Esophagus squamous epithelium (tissue), 5 donors: Measurements from ENCODE around the gene PLEKHH2. TPM values are rescaled to one million over a fixed set of nuclear protein-coding genes. Genes with fewer than 3 reads are reported as not detected.

Experiments used
- DNase-seq: peaks from one replicate; lab custom pipeline; 2025; lab: John Stamatoyannopoulos, UW
- H3K27ac ChIP-seq, 4 donors: fragments of 200-600 bp; sonication (generic); one replicate each; pipeline ENCODE4 v1.5.1; 2016 to 2019; ENCODE audit warnings: mild to moderate bottlenecking in 1 of 4
- H3K27me3 ChIP-seq, 4 donors: fragments of 200-600 bp; sonication (generic); 1 replicate in 3 of 4; 2 replicates in 1 of 4; pipeline versions ENCODE4 v1.5.1 to v1.6.0; 2017 to 2021; ENCODE audit warnings: antibody characterized with exemption in 1 of 4
- H3K36me3 ChIP-seq, 3 donors: fragments of 200-600 bp; sonication (generic); one replicate each; pipeline ENCODE4 v1.5.1; 2016 to 2019
- H3K4me1 ChIP-seq, 3 donors: fragments of 200-600 bp; sonication (generic); one replicate each; pipeline ENCODE4 v1.5.1; 2017 to 2019
- H3K4me3 ChIP-seq, 4 donors: fragments of 200-600 bp; sonication (generic); 1 replicate in 3 of 4; 2 replicates in 1 of 4; pipeline ENCODE4 v1.5.1; 2016 to 2019; ENCODE audit warnings: mild to moderate bottlenecking in 2 of 4, moderate library complexity in 1 of 4
- H3K9me3 ChIP-seq, 3 donors: fragments of 200-600 bp; sonication (generic); one replicate each; pipeline ENCODE4 v1.5.1; 2016 to 2019
- POLR2A ChIP-seq, 4 donors: fragments of 450-650 bp; IDR thresholded peaks; one replicate each; pipeline ENCODE4 v1.6.1; 2017; ENCODE audit warnings: antibody characterized with exemption in 4 of 4, mild to moderate bottlenecking in 4 of 4, moderate library complexity in 3 of 4
- WGBS, 2 donors: methylation state at CpG; one replicate each; pipeline ENCODE4 v1.1.5; 2018; 5-methylcytosine and 5-hydroxymethylcytosine counted together
- intact Hi-C: fragments of 100-400 bp; cut with DNase I; formaldehyde crosslinking; loops from one replicate; pipeline ENCODE4 v1.15.0; 2022
- total RNA-seq, 4 donors: library from RNA; depleted of rRNA; stranded (reverse); fragments of >200 nt; gene quantifications; one replicate each; pipeline ENCODE4 v1.1.0, GENCODE V29; 2016
- TF ChIP-seq, protein P1 (sequence below), 6 experiments: fragments of 450-650 bp in 4 of 6; fragments of 200-600 bp in 2 of 6; sonication (generic) in 2 of 6; IDR thresholded peaks; one replicate each; pipeline ENCODE4 v1.5.1; 2016 to 2019; ENCODE audit warnings: antibody characterized with exemption in 6 of 6, mild to moderate bottlenecking in 4 of 6, moderate library complexity in 4 of 6
- donor health status: DM: yes; HTN: yes; CAD: no.

PLEKHH2 gene
- total RNA-seq, 4 donors from 2014 or later, result 1.7 to 25.7 (median 8.3) TPM

DNA sequence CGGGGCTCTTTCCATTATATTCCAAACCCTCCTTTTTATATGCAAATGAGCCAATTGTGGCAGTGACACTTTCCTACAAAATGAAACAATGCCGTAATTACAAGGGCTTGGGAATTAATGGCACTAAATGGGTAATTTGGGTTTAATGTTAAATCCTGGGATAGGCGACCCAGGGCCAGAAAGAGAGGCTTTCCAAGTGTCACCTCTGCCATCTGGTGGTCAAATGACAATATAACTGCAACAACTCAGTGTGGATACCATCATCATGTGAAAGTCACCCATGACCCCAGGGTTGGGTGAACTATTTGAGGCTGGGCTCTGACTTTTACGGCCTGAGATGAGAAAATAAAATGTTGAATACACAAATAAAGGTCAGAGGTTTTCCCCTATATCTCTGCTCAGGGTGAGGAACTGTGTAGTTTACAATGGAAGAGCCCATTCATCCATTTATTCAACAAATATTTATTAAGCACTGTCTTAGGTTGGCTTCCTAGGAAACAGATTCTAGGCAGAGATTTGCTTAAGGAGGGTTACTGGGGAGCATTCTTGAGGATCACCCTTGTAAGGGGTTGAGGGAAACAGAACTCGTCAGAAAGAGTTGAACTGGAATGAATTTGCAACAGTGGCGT lies 27.7 kb upstream of the PLEKHH2 start:
- H3K27ac ChIP-seq, result no peak overlapping the region
- H3K9me3 ChIP-seq, result no peaks in the 10 kb centered on the region
- DNase-seq, result no peak
- no peaks in the 10 kb centered on the region for H3K36me3 ChIP-seq
- H3K4me3 ChIP-seq, result no peak overlapping the region
- H3K4me1 ChIP-seq, result peaks cover 0 to 11% (median 0%) of the 10 kb centered on the region in 3 donors
- TF ChIP-seq POLR2A (IDR thresholded peaks at IDR 0.05), result no peak
- TF ChIP-seq, protein P1, sequence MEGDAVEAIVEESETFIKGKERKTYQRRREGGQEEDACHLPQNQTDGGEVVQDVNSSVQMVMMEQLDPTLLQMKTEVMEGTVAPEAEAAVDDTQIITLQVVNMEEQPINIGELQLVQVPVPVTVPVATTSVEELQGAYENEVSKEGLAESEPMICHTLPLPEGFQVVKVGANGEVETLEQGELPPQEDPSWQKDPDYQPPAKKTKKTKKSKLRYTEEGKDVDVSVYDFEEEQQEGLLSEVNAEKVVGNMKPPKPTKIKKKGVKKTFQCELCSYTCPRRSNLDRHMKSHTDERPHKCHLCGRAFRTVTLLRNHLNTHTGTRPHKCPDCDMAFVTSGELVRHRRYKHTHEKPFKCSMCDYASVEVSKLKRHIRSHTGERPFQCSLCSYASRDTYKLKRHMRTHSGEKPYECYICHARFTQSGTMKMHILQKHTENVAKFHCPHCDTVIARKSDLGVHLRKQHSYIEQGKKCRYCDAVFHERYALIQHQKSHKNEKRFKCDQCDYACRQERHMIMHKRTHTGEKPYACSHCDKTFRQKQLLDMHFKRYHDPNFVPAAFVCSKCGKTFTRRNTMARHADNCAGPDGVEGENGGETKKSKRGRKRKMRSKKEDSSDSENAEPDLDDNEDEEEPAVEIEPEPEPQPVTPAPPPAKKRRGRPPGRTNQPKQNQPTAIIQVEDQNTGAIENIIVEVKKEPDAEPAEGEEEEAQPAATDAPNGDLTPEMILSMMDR (IDR thresholded peaks at IDR 0.05), result peak; percentile 39 to 70 (median 67)
- no peaks in the 10 kb centered on the region for H3K27me3 ChIP-seq
- 42 to 49% methylated on average over 6 of the region's 6 CpGs for WGBS, 2 donors
- intact Hi-C loops, result no loop called here

GRCh38 chr2:43610361-43610760 lies 26.7 kb upstream of the PLEKHH2 start:
- 86 to 92% methylated on average over 4 of the region's 4 CpGs for WGBS, 2 donors
- Histone ChIP-seq H3K9me3 (no peaks in the 10 kb centered on the region), H3K4me3 (no peak overlapping the region), H3K36me3 (no peaks in the 10 kb centered on the region), H3K4me1 (peaks cover 0 to 11% (median 0%) of the 10 kb centered on the region in 3 donors), H3K27me3 (no peaks in the 10 kb centered on the region), H3K27ac (no peak overlapping the region)
- intact Hi-C loops, result no loop called here
- no peak for DNase-seq
- no peak for TF ChIP-seq POLR2A (IDR thresholded peaks at IDR 0.05)
- TF ChIP-seq, protein P1 (IDR thresholded peaks at IDR 0.05), result no peak

DNA sequence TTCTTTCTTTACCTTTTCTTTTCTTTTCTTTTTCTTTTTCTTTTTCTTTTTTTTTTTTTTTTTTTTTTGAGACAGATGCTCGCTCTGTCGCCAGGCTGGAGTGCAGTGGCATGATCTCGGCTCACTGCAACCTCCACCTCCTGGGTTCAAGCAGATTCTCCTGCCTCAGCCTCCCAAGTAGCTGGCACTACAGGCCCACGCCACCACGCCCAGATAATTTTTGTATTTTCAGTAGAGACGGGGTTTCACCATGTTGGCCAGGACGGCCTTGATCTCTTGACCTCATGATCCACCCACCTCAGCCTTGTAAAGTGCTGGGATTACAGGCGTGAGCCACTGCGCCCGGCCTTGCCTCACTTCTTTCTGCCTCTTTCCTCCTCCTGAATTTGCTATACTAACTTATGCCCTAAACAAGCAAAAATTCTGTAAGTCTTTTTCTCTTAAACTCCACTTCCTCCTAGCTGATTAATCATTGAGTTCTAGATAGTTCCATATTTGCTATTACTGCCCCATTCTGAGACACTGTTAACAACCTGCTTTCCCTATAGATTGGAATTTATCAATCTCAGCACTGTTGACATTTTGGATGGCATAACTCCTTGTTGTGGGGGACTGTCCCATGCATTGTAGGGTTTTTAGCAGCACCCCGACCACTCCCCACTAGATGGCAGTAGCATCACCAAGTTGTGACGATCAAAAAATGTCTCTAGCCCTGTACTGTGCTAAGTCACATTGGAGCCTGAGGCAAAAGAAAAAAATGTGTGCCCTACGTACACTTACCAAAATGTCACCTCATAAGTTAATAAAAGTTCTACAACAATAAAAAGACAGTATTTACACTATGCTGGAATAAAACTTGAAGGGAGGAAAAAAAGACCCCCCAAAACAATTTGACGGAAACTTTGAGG lies 24.8 kb upstream of the PLEKHH2 start:
- peak overlapping the region in 1 of 4 donors; percentile 4 for H3K27ac ChIP-seq
- H3K27me3 ChIP-seq, result no peaks in the 10 kb centered on the region
- TF ChIP-seq POLR2A (IDR thresholded peaks at IDR 0.05), result no peak
- TF ChIP-seq, protein P1 (IDR thresholded peaks at IDR 0.05), result peak; percentile 58 to 76 (median 70)
- peaks cover 0 to 11% (median 0%) of the 10 kb centered on the region in 3 donors for H3K4me1 ChIP-seq
- no peak for DNase-seq
- H3K9me3 ChIP-seq, result no peaks in the 10 kb centered on the region
- H3K4me3 ChIP-seq, result no peak overlapping the region
- WGBS, 2 donors, result 57 to 58% methylated on average over 11 to 14 of the region's 14 CpGs
- intact Hi-C loops, result no loop called here
- H3K36me3 ChIP-seq, result no peaks in the 10 kb centered on the region

DNA sequence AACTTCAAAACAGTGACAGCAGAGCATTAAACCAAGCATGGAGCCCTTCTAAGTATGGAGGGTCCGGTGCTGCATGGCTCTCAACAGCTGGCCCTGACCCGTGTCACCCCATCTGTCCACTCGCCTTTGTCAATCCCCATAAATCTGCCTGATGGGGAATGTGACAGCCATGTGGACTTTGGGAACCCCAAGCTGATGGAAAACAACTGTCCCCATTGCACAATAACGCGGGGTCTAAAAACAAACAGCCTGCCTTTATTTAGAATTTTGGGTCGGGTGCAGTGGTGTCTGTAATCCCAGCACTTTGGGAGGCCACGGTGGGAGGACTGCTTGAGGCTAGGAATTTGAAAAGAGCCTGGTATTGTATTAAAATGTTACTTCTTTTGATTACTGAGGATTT lies 24.1 kb upstream of the PLEKHH2 start:
- intact Hi-C loops, result no loop called here
- TF ChIP-seq, protein P1 (IDR thresholded peaks at IDR 0.05), result no peak
- TF ChIP-seq POLR2A (IDR thresholded peaks at IDR 0.05), result no peak
- Histone ChIP-seq H3K27me3 (no peaks in the 10 kb centered on the region), H3K36me3 (no peaks in the 10 kb centered on the region), H3K27ac (peak overlapping the region in 1 of 4 donors; percentile 4), H3K4me1 (peaks cover 0 to 11% (median 0%) of the 10 kb centered on the region in 3 donors), H3K4me3 (no peak overlapping the region), H3K9me3 (no peaks in the 10 kb centered on the region)
- 78 to 79% methylated on average over 7 of the region's 7 CpGs for WGBS, 2 donors
- no peak for DNase-seq
